ENCODE results near the gene STK24.
"Not testable (repeated sequence)": the region's sequence is repeated elsewhere in the genome, so short reads cannot be mapped to it uniquely, and the experiment has no call there.

STK24 gene

GRCh38 chr13:98428256-98428966 lies 148.5 kb downstream of the STK24 start:
- no peak for DNase-seq

GRCh38 chr13:98427331-98427995 lies 149.4 kb downstream of the STK24 start:
- DNase-seq, result no peak

GRCh38 chr13:98423417-98423816 lies 153.5 kb downstream of the STK24 start:
- no peak for DNase-seq

- no peak for DNase-seq
These were observed 154.9 kb downstream of the STK24 start for GRCh38 chr13:98422046-98422445.

GRCh38 chr13:98420554-98421175 lies 156.2 kb downstream of the STK24 start:
- DNase-seq, result no peak

- DNase-seq, result no peak
These were observed 156.9 kb downstream of the STK24 start for GRCh38 chr13:98419786-98420553.

GRCh38 chr13:98416408-98416807 lies 160.5 kb downstream of the STK24 start:
- no peak for DNase-seq

GRCh38 chr13:98415326-98416070 lies 161.4 kb downstream of the STK24 start:
- DNase-seq, result no peak

- no peak for DNase-seq
These were observed 163.1 kb downstream of the STK24 start for GRCh38 chr13:98413796-98414195.

GRCh38 chr13:98413278-98413677 lies 163.6 kb downstream of the STK24 start:
- not testable (repeated sequence) for DNase-seq

- peak; percentile 6 to 14 for DNase-seq
These were observed 165.2 kb downstream of the STK24 start for GRCh38 chr13:98411617-98412265.

- DNase-seq, result no peak
These were observed 165.9 kb downstream of the STK24 start for GRCh38 chr13:98411013-98411412.

GRCh38 chr13:98410612-98411011 lies 166.3 kb downstream of the STK24 start:
- DNase-seq, result no peak

GRCh38 chr13:98409281-98409680 lies 167.6 kb downstream of the STK24 start:
- DNase-seq, result no peak

GRCh38 chr13:98407575-98407974 lies 169.3 kb downstream of the STK24 start:
- no peak for DNase-seq

GRCh38 chr13:98406971-98407370 lies 169.9 kb downstream of the STK24 start:
- no peak for DNase-seq

- DNase-seq, result no peak
These were observed 170.5 kb downstream of the STK24 start for GRCh38 chr13:98406427-98406826.

GRCh38 chr13:98405690-98406344 lies 171.1 kb downstream of the STK24 start:
- DNase-seq, result no peak

GRCh38 chr13:98405107-98405571 lies 171.8 kb downstream of the STK24 start:
- DNase-seq, result no peak

- no peak for DNase-seq
These were observed 173.8 kb downstream of the STK24 start for GRCh38 chr13:98403076-98403475.

- no peak for DNase-seq
These were observed 175.0 kb downstream of the STK24 start for GRCh38 chr13:98401934-98402333.

All from AML-193 (cell line).